ENCODE results near the gene MINDY4B. TPM values are rescaled to one million over a fixed set of nuclear protein-coding genes. Genes with fewer than 3 reads are reported as not detected.

The MINDY4B gene
- total and polyA plus RNA-seq, 2 of the 4 experiments (the other 2 are of a cell fraction): not detected

DNA sequence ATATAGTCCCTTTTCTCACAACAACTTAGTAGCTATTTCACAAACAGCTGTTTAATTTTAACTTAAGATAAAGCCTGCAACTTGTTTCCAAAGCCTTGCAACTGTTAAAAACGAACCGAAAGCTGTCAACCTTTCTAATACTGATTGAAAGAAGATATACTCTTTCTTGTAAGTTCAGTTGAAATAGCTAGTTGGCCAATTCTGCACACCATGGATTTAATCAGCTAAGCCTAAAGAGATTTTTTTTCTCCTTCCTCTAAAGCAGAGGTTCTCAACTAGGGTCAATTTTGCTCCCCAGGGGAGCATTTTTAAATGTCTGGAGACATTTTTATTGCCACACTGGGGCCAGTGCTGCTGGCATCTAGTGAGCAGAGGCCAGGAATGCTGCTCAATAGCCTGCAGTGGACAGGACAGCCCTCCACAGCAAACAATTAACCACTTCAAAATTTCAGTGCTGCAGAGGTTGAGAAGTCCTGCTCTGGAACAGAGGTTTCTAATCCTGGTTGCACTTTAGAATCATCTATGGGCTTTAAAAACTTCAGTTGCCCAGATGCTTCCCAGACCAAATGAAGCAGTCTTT, 26.2 kb downstream of the MINDY4B start:
- H4K91ac ChIP-seq (ENCODE audit: insufficient read depth, low read depth, low read length): no peak overlapping the region
- no peaks in the 10 kb centered on the region for H3K4me1 ChIP-seq (ENCODE audit: control insufficient read depth, insufficient read depth, low read length)
- H4K20me1 ChIP-seq (ENCODE audit: insufficient read depth, low read length): no peaks in the 10 kb centered on the region
- no peak overlapping the region for H2BK120ac ChIP-seq (ENCODE audit: low read depth, low read length)
- in situ Hi-C loops (cut with MboI; ENCODE audit: low sequenced_read_pairs) (no loop called here), dilution Hi-C loops (cut with HindIII; ENCODE audit: low sequenced_read_pairs, unreplicated experiment) (no loop called here), intact Hi-C loops (cut with micrococcal nuclease) (no loop called here)
- no peak overlapping the region for H4K5ac ChIP-seq (ENCODE audit: low read depth, low read length)
- ATAC-seq (ENCODE audit: low read depth) (no peak), DNase-seq (no peak)
- no CpG with 5 or more reads among the region's 2 CpGs for WGBS, 2 experiments (ENCODE audit: extremely low coverage in 2 of 2, insufficient read length in 1 of 2)
- H3K27me3 ChIP-seq (ENCODE audit: control insufficient read depth, insufficient read depth, low read length): peaks cover 35% of the 10 kb centered on the region
- H3K14ac ChIP-seq (replicated peaks; ENCODE audit: low read depth, low read length): no peak overlapping the region
- no peaks in the 10 kb centered on the region for H3K36me3 ChIP-seq (ENCODE audit: control insufficient read depth, insufficient read depth, low read length)
- no peak overlapping the region for H2AK9ac ChIP-seq (replicated peaks; ENCODE audit: low read depth, low read length, poor library complexity)
- no peak overlapping the region for H3K9ac ChIP-seq (ENCODE audit: low read depth, low read length)
- POLR2A ChIA-PET (ENCODE audit: unreplicated experiment): no interaction called here
- no peak overlapping the region for H3K4me2 ChIP-seq (ENCODE audit: low read depth, low read length)
- no peak overlapping the region for H3K4me3 ChIP-seq (ENCODE audit: insufficient read depth, low read depth, low read length)
- H3K27ac ChIP-seq (ENCODE audit: insufficient read depth, low read length): no peak overlapping the region
- no peak overlapping the region for H2BK5ac ChIP-seq (ENCODE audit: low read depth, low read length, poor library complexity, severe bottlenecking)
- H3K56ac ChIP-seq (ENCODE audit: extremely low read depth, insufficient read depth, low read length): no peak overlapping the region
- H4K8ac ChIP-seq (ENCODE audit: low read depth in 2 of 2, low read length in 2 of 2): no peak overlapping the region
- TF ChIP-seq MAZ (IDR thresholded peaks at IDR 0.05; ENCODE audit: borderline replicate concordance, low read depth, low read length): no peak
- no peaks in the 10 kb centered on the region for H3K79me1 ChIP-seq (ENCODE audit: low read depth in 1 of 2, low read length in 2 of 2)
- CTCF ChIA-PET: no interaction called here
- no peaks in the 10 kb centered on the region for H3K9me3 ChIP-seq (ENCODE audit: control insufficient read depth, insufficient read depth, low read length)
- H2BK20ac ChIP-seq (ENCODE audit: low read depth, low read length): no peak overlapping the region
- no peak overlapping the region for H2AK5ac ChIP-seq (ENCODE audit: low read depth, low read length)
- no peak overlapping the region for H3K4ac ChIP-seq (ENCODE audit: low read depth, low read length)
- no TSS peak for BruUV-seq (replicated peaks)
- H2BK15ac ChIP-seq (ENCODE audit: low read depth, low read length): no peak overlapping the region
- H3K18ac ChIP-seq (ENCODE audit: low read depth, low read length): no peak overlapping the region
- no peak overlapping the region for H2AFZ ChIP-seq (replicated peaks; ENCODE audit: low read length, poor library complexity)
- H3K9me1 ChIP-seq (ENCODE audit: insufficient read depth, low read length): no peaks in the 10 kb centered on the region
- H3K23ac ChIP-seq (ENCODE audit: low read depth, low read length): no peak overlapping the region
